Measurements from ENCODE around the gene CSN2. TPM values are rescaled to one million over a fixed set of nuclear protein-coding genes. Genes with fewer than 3 reads are reported as not detected.

Gene CSN2
- total and polyA plus RNA-seq, 2 donors (not counting 1 experiment from before 2014, with no cell fraction given): not detected

GRCh38 chr4:69970071-69970470 lies 4.5 kb upstream of the CSN2 start:
- Histone ChIP-seq H3K4me2 (replicated peaks; ENCODE audit: low read depth, low read length, poor library complexity, severe bottlenecking) (no peak overlapping the region), H4K20me1 (ENCODE audit: control insufficient read depth, insufficient read depth, low read length, poor library complexity, severe bottlenecking) (no peaks in the 10 kb centered on the region), H3K4me1 (ENCODE audit: control insufficient read depth in 2 of 2, insufficient read depth in 2 of 2, low read length in 2 of 2) (no peaks in the 10 kb centered on the region), H3K79me2 (ENCODE audit: control insufficient read depth, insufficient read depth, low read length) (no peaks in the 10 kb centered on the region), H3K9me3 (ENCODE audit: control extremely low read depth in 1 of 3, control insufficient read depth in 2 of 3, insufficient read depth in 1 of 3, low read length in 2 of 3) (no peaks in the 10 kb centered on the region), H3K36me3 (replicated peaks in 1 of 2; ENCODE audit: control extremely low read depth in 1 of 2, control insufficient read depth in 1 of 2, extremely low read depth in 1 of 2, insufficient read depth in 2 of 2, low read length in 1 of 2) (no peaks in the 10 kb centered on the region), H3K27ac (ENCODE audit: low read length in 2 of 2) (no peak overlapping the region), H2AFZ (ENCODE audit: insufficient read depth, low read depth, low read length, poor library complexity, severe bottlenecking) (no peak overlapping the region), H3K9ac (ENCODE audit: low read length) (no peak overlapping the region), H3K27me3 (replicated peaks in 1 of 4; ENCODE audit: control extremely low read depth in 1 of 4, control insufficient read depth in 3 of 4, insufficient read depth in 4 of 4, low read length in 3 of 4) (no peaks in the 10 kb centered on the region), H3K4me3 (ENCODE audit: control extremely low read depth in 1 of 5, extremely low read depth in 1 of 5, insufficient read depth in 1 of 5, low read depth in 2 of 5, low read length in 4 of 5) (no peak overlapping the region)
- Mint-ChIP-seq H3K4me3 (no peak overlapping the region), H3K9me3 (ENCODE audit: insufficient read depth) (no peaks in the 10 kb centered on the region), H3K27ac (no peak overlapping the region), H3K27me3 (no peaks in the 10 kb centered on the region), H3K4me1 (no peaks in the 10 kb centered on the region)
- WGBS (ENCODE audit: insufficient coverage): 17% methylated on average over 1 of the region's 1 CpG
- ATAC-seq (ENCODE audit: low read depth) (no peak), DNase-seq (no peak)
- intact Hi-C loops (cut with micrococcal nuclease): no loop called here
- TF ChIP-seq EZH2 (IDR thresholded peaks at IDR 0.05; ENCODE audit: borderline replicate concordance, insufficient read depth, low read depth, low read length, poor library complexity, severe bottlenecking): no peak
- TF ChIP-seq CTCF (IDR thresholded peaks at IDR 0.05): no peak
- CTCF ChIA-PET: no interaction called here
- POLR2A ChIA-PET: no interaction called here

- Histone ChIP-seq H3K79me2 (ENCODE audit: control insufficient read depth, insufficient read depth, low read length) (no peaks in the 10 kb centered on the region), H3K9me3 (ENCODE audit: control extremely low read depth in 1 of 3, control insufficient read depth in 2 of 3, insufficient read depth in 1 of 3, low read length in 2 of 3) (peaks cover 0 to 2% (median 1%) of the 10 kb centered on the region in 3 donors), H3K27ac (ENCODE audit: low read length in 2 of 2) (no peak overlapping the region), H2AFZ (ENCODE audit: insufficient read depth, low read depth, low read length, poor library complexity, severe bottlenecking) (no peak overlapping the region), H3K4me2 (replicated peaks; ENCODE audit: low read depth, low read length, poor library complexity, severe bottlenecking) (no peak overlapping the region), H3K36me3 (replicated peaks in 1 of 2; ENCODE audit: control extremely low read depth in 1 of 2, control insufficient read depth in 1 of 2, extremely low read depth in 1 of 2, insufficient read depth in 2 of 2, low read length in 1 of 2) (no peaks in the 10 kb centered on the region), H3K4me3 (ENCODE audit: control extremely low read depth in 1 of 5, extremely low read depth in 1 of 5, insufficient read depth in 1 of 5, low read depth in 2 of 5, low read length in 4 of 5) (no peak overlapping the region), H4K20me1 (ENCODE audit: control insufficient read depth, insufficient read depth, low read length, poor library complexity, severe bottlenecking) (no peaks in the 10 kb centered on the region), H3K4me1 (ENCODE audit: control insufficient read depth in 2 of 2, insufficient read depth in 2 of 2, low read length in 2 of 2) (no peaks in the 10 kb centered on the region), H3K27me3 (replicated peaks in 1 of 4; ENCODE audit: control extremely low read depth in 1 of 4, control insufficient read depth in 3 of 4, insufficient read depth in 4 of 4, low read length in 3 of 4) (no peaks in the 10 kb centered on the region), H3K9ac (ENCODE audit: low read length) (no peak overlapping the region)
- Mint-ChIP-seq H3K27me3 (no peaks in the 10 kb centered on the region), H3K27ac (no peak overlapping the region), H3K4me3 (no peak overlapping the region), H3K9me3 (ENCODE audit: insufficient read depth) (no peaks in the 10 kb centered on the region), H3K4me1 (no peaks in the 10 kb centered on the region)
- intact Hi-C loops (cut with micrococcal nuclease): no loop called here
- no peak for ATAC-seq (ENCODE audit: low read depth)
- DNase-seq: no peak
- ChIA-PET CTCF (no interaction called here), POLR2A (no interaction called here)
- TF ChIP-seq CTCF (IDR thresholded peaks at IDR 0.05): no peak
- no peak for TF ChIP-seq EZH2 (IDR thresholded peaks at IDR 0.05; ENCODE audit: borderline replicate concordance, insufficient read depth, low read depth, low read length, poor library complexity, severe bottlenecking)
- 88% methylated on average over 1 of the region's 1 CpG for WGBS (ENCODE audit: insufficient coverage)
These were observed 8.3 kb downstream of the CSN2 start for GRCh38 chr4:69957209-69957608.

Data from B cell (primary cell).